Panc1 (cell line): ENCODE results near the gene EPHA3. TPM values are rescaled to one million over a fixed set of nuclear protein-coding genes. Genes with fewer than 3 reads are reported as not detected.

ENCODE experiments used
- ATAC-seq: fragments of 200-7000 bp; cut with Tn5 transposase; 2 replicates; pipeline ENCODE4 v1.9.1; 2020; ENCODE audit warnings: mild to moderate bottlenecking, moderate library complexity
- BruUV-seq: library from RNA; stranded (reverse); fragments of 400-500 nt; replicated peaks from 2 replicates; lab custom pipeline; 2021; lab: Mats Ljungman, UMichigan
- CTCF ChIA-PET: fragments of 300-600 bp; sonication (Branson Sonifier 250); formaldehyde crosslinking; loops from one replicate; lab custom pipeline; 2022; ENCODE audit warnings: antibody characterized with exemption; lab: Charles Lee
- POLR2A ChIA-PET: fragments of 300-600 bp; sonication (Branson Sonifier 250); formaldehyde crosslinking; loops from one replicate; lab custom pipeline; 2022; ENCODE audit warnings: antibody characterized with exemption; lab: Charles Lee
- DNase-seq: peaks from one replicate; pipeline ENCODE4 v3.0.0-alpha.2; 2010; ENCODE audit warnings: low read depth, low spot score
- H3K27ac ChIP-seq: 2 replicates; pipeline ENCODE4 v1.5.1; 2011; ENCODE audit warnings: mild to moderate bottlenecking, low read length, inconsistent platforms
- H3K27me3 ChIP-seq: fragments of 200-500 bp; sonication (Bioruptor generic); 2 replicates; pipeline ENCODE4 v1.6.0; 2014; ENCODE audit warnings: low read length, inconsistent platforms; ENCODE audit not compliant: control insufficient read depth, insufficient read depth
- H3K36me3 ChIP-seq: fragments of 200-500 bp; sonication (Bioruptor generic); 2 replicates; pipeline ENCODE4 v1.5.1; 2014; ENCODE audit warnings: inconsistent platforms, mild to moderate bottlenecking, low read length, moderate library complexity; ENCODE audit not compliant: control insufficient read depth, insufficient read depth
- H3K4me1 ChIP-seq: 2 replicates; pipeline ENCODE4 v1.5.1; 2011; ENCODE audit warnings: inconsistent platforms, mild to moderate bottlenecking, low read length, moderate library complexity; ENCODE audit not compliant: control insufficient read depth, insufficient read depth
- H3K4me3 ChIP-seq, 2 experiments: 2 replicates each; pipeline ENCODE4 v1.5.1; 2011 to 2012; ENCODE audit warnings: low read depth in 2 of 2, low read length in 2 of 2, mild to moderate bottlenecking in 2 of 2, inconsistent platforms in 1 of 2, moderate library complexity in 1 of 2
- H3K9me3 ChIP-seq: fragments of 200-500 bp; sonication (Bioruptor generic); 2 replicates; pipeline ENCODE4 v1.5.1; 2014; ENCODE audit warnings: low read depth, mild to moderate bottlenecking, inconsistent platforms, low read length, moderate library complexity; ENCODE audit not compliant: control insufficient read depth, insufficient read depth
- POLR2AphosphoS5 ChIP-seq: IDR thresholded peaks from 2 replicates; pipeline ENCODE4 v1.6.1; 2012; ENCODE audit warnings: mild to moderate bottlenecking, low read depth, low read length, moderate library complexity
- SIN3A ChIP-seq: IDR thresholded peaks from 2 replicates; pipeline ENCODE4 v1.6.1; 2012; ENCODE audit warnings: low read depth, mild to moderate bottlenecking, low read length, moderate library complexity, borderline replicate concordance; ENCODE audit not compliant: insufficient read depth
- TCF7L2 ChIP-seq: IDR thresholded peaks from 2 replicates; pipeline ENCODE4 v1.6.1; 2011; ENCODE audit warnings: mild to moderate bottlenecking, low read depth, low read length, inconsistent platforms
- in situ Hi-C: cut with HindIII; loops from 2 replicates; pipeline ENCODE4 v1.10.0; 2016; ENCODE audit warnings: low sequenced_read_pairs, low pct_unique_long_range_greater_than_20kb
- intact Hi-C: fragments of 100-400 bp; cut with micrococcal nuclease; formaldehyde crosslinking; loops from one replicate; pipeline ENCODE4 v1.10.0; 2022; ENCODE audit not compliant: unreplicated experiment
- total RNA-seq: library from RNA; stranded (reverse); gene quantifications from one replicate; pipeline ENCODE4 v1.2.1, GENCODE V29; 2021; ENCODE audit not compliant: unreplicated experiment
- TF ChIP-seq, protein P1 (sequence below): fragments of 450-650 bp; IDR thresholded peaks from 2 replicates; pipeline ENCODE4 v1.5.1; 2017; ENCODE audit warnings: mild to moderate bottlenecking
- TF ChIP-seq, protein P2 (sequence below), 2 experiments: IDR thresholded peaks; 2 replicates each; pipeline ENCODE4 v1.6.1; 2011 to 2012; ENCODE audit warnings: low read depth in 2 of 2, control low read depth in 1 of 2, low read length in 1 of 2, mild to moderate bottlenecking in 1 of 2, moderate library complexity in 1 of 2; ENCODE audit not compliant: insufficient read depth in 1 of 2

EPHA3 gene
- total RNA-seq, 1 experiment from 2014 or later, result 0.05 TPM

GRCh38 chr3:89440386-89440785 lies 333.0 kb downstream of the EPHA3 start:
- no TSS peak for BruUV-seq

GRCh38 chr3:89441141-89441540 lies 333.7 kb downstream of the EPHA3 start:
- H3K36me3 ChIP-seq, result no peaks in the 10 kb centered on the region
- intact Hi-C loops (no loop called here), in situ Hi-C loops (no loop called here)
- H3K4me1 ChIP-seq, result no peaks in the 10 kb centered on the region
- TF ChIP-seq TCF7L2, result no peak
- CTCF ChIA-PET, result no interaction called here
- H3K27me3 ChIP-seq, result no peaks in the 10 kb centered on the region
- POLR2A ChIA-PET, result no interaction called here
- H3K27ac ChIP-seq, result no peak overlapping the region
- DNase-seq (no peak), ATAC-seq (no peak)
- no peak overlapping the region for H3K4me3 ChIP-seq
- BruUV-seq, result no TSS peak
- no peaks in the 10 kb centered on the region for H3K9me3 ChIP-seq

More at GRCh38 chr3:89440386-89440785, 333.0 kb downstream of the EPHA3 start:
- intact Hi-C loops, result no loop called here
- ChIA-PET POLR2A (no interaction called here), CTCF (no interaction called here)
- Histone ChIP-seq H3K4me1 (no peaks in the 10 kb centered on the region), H3K9me3 (no peaks in the 10 kb centered on the region), H3K4me3 (no peak overlapping the region), H3K36me3 (no peaks in the 10 kb centered on the region), H3K27me3 (no peaks in the 10 kb centered on the region), H3K27ac (no peak overlapping the region)
- TF ChIP-seq, protein P1, sequence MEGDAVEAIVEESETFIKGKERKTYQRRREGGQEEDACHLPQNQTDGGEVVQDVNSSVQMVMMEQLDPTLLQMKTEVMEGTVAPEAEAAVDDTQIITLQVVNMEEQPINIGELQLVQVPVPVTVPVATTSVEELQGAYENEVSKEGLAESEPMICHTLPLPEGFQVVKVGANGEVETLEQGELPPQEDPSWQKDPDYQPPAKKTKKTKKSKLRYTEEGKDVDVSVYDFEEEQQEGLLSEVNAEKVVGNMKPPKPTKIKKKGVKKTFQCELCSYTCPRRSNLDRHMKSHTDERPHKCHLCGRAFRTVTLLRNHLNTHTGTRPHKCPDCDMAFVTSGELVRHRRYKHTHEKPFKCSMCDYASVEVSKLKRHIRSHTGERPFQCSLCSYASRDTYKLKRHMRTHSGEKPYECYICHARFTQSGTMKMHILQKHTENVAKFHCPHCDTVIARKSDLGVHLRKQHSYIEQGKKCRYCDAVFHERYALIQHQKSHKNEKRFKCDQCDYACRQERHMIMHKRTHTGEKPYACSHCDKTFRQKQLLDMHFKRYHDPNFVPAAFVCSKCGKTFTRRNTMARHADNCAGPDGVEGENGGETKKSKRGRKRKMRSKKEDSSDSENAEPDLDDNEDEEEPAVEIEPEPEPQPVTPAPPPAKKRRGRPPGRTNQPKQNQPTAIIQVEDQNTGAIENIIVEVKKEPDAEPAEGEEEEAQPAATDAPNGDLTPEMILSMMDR, result no peak
- TF ChIP-seq, protein P2, sequence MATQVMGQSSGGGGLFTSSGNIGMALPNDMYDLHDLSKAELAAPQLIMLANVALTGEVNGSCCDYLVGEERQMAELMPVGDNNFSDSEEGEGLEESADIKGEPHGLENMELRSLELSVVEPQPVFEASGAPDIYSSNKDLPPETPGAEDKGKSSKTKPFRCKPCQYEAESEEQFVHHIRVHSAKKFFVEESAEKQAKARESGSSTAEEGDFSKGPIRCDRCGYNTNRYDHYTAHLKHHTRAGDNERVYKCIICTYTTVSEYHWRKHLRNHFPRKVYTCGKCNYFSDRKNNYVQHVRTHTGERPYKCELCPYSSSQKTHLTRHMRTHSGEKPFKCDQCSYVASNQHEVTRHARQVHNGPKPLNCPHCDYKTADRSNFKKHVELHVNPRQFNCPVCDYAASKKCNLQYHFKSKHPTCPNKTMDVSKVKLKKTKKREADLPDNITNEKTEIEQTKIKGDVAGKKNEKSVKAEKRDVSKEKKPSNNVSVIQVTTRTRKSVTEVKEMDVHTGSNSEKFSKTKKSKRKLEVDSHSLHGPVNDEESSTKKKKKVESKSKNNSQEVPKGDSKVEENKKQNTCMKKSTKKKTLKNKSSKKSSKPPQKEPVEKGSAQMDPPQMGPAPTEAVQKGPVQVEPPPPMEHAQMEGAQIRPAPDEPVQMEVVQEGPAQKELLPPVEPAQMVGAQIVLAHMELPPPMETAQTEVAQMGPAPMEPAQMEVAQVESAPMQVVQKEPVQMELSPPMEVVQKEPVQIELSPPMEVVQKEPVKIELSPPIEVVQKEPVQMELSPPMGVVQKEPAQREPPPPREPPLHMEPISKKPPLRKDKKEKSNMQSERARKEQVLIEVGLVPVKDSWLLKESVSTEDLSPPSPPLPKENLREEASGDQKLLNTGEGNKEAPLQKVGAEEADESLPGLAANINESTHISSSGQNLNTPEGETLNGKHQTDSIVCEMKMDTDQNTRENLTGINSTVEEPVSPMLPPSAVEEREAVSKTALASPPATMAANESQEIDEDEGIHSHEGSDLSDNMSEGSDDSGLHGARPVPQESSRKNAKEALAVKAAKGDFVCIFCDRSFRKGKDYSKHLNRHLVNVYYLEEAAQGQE (IDR thresholded peaks at IDR 0.05; ENCODE audit: insufficient read depth in 1 of 2, low read depth in 2 of 2, low read length in 1 of 2), result no peak
- no peak for TF ChIP-seq TCF7L2
- no peak for TF ChIP-seq SIN3A
- TF ChIP-seq POLR2AphosphoS5, result no peak
- DNase-seq (no peak), ATAC-seq (no peak)
- in situ Hi-C loops, result no loop called here

DNA sequence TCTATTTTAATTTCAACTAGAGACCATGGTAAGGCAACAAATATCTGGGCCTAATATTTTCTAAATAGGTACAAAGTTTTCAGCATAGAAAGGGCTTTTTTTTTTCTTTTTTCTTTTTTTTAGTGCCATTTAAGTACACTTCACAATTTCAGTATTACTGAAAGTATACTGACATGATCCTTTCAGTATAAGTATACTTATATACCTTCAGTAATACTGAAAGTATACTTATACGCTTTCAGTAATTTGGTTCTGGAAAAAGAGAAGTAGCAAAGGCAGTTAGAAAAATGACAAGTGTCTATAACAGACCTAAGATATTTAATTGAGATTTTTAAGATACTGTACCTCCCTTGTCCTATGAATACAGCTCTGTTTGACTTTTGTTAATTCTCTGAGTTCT lies 339.2 kb downstream of the EPHA3 start:
- TF ChIP-seq TCF7L2 (no peak), SIN3A (no peak), POLR2AphosphoS5 (no peak)
- TF ChIP-seq, protein P1, result no peak
- TF ChIP-seq, protein P2 (IDR thresholded peaks at IDR 0.05; ENCODE audit: insufficient read depth in 1 of 2, low read depth in 2 of 2, low read length in 1 of 2), result no peak
- no peaks in the 10 kb centered on the region for H3K4me1 ChIP-seq
- H3K27ac ChIP-seq, result no peak overlapping the region
- H3K4me3 ChIP-seq, result no peak overlapping the region
- intact Hi-C loops (no loop called here), in situ Hi-C loops (no loop called here)
- no TSS peak for BruUV-seq
- H3K9me3 ChIP-seq, result no peaks in the 10 kb centered on the region
- H3K27me3 ChIP-seq, result no peaks in the 10 kb centered on the region
- H3K36me3 ChIP-seq, result no peaks in the 10 kb centered on the region
- ATAC-seq (no peak), DNase-seq (no peak)
- ChIA-PET POLR2A (no interaction called here), CTCF (no interaction called here)
